ENCODE results near the gene KAT7.

- TF ChIP-seq POLR2A (IDR thresholded peaks at IDR 0.05; ENCODE audit: low read length) (no peak), GATA1 (IDR thresholded peaks at IDR 0.05; ENCODE audit: low read depth, low read length) (no peak)
Observed at GRCh38 chr17:49825645-49826044, 37.2 kb downstream of the KAT7 start.

Data from erythroblast (primary cell).